GM19023 (cell line): Measurements from ENCODE around the gene AZI2.

ENCODE experiments used
- ATAC-seq: cut with Tn5 transposase; IDR thresholded peaks from one replicate; pipeline ENCODE4 v1.9.1; 2021; ENCODE audit warnings: mild to moderate bottlenecking, moderate library complexity; ENCODE audit not compliant: unreplicated experiment

The AZI2 gene, protein sequence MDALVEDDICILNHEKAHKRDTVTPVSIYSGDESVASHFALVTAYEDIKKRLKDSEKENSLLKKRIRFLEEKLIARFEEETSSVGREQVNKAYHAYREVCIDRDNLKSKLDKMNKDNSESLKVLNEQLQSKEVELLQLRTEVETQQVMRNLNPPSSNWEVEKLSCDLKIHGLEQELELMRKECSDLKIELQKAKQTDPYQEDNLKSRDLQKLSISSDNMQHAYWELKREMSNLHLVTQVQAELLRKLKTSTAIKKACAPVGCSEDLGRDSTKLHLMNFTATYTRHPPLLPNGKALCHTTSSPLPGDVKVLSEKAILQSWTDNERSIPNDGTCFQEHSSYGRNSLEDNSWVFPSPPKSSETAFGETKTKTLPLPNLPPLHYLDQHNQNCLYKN

DNA sequence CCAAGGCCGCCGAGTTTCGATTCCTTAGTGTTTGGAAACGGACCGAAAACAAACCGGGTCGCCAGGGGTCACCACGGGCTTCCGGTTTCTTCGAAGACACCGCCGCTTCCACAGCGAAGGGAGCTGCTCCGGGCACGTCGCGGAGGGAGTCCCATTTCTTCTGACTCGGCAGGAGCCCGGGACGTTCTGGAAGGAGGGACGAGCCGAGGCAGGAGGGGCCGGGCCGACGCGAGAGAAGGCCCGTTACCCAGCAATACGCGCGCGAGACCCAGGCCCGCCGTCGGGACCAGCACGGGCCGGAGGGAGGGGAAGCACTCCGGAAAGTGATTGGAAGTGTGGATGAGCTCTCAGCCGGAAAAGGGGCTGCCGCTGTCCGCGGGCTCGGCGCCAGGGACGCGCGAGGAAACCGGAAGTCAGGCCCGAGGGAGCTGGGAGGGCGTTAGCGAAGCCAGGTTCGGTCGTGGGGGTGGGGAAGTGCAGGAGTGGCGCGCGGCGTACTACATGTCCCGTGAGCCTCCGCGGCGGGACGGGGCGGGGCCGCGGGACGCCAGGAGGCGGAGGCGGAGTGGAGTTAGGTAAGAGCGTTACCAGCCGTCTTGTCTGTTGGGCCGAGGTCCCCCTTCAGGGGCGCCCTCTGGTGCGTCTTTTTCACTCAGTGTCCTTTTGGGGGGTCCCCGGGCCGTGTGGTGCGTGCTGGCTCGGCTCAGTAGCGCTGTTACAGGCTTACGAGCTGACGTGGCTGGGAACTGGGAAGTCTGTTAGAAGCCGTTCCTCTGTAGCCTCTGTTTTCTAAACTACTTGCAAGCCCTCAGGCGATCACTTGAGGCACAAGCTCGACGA is at the start of gene AZI2, which contains the start of gene ZCWPW2:
Gene AZI2, minus strand, starts transcription at position 196 of the 840 bp plus-strand sequence. CDS start 8,207 bp downstream, outside the sequence.
Gene ZCWPW2, plus strand, starts transcription at position 93 of the 840 bp plus-strand sequence. CDS start 64,348 bp downstream, outside the sequence.
- ATAC-seq: peak; percentile 91

DNA sequence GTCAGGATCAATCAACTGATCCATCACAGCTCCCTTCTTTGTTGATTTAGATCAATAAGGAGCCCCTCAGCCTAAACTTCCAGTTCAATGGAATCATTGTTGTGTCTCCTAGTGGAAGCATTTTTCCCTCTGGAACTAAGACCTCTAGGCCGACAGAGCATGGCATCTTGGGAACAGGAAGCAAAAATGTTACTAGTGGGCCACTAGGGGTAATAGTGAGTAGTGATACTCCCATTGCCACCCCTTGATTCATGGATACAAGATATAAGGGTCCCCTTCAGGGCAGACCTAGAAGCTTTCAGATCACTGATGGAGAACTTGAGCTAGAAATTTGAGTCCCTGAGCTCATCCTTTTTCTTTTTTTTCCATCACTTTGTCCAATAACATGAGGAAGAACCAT is 40.4 kb upstream of the AZI2 start:
- no peak for ATAC-seq

DNA sequence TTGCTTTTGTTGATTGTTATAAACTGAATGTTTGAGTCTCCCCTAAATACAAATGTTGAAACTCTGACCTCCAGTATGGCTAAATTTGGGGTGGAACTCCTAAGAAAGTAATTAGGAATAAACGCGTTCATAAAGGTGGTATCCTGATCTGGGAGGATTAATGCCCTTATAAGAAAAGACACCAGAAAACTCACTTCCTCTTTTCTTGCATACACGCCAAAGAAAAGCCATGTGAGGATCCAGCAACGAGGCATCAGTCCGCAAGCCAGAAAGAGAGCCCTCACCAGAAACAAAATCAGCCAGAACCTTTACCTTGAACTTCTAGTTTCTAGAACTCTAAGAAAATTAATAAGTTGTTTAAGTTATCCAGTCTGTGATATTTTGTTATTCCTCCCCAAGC is 37.4 kb upstream of the AZI2 start:
- ATAC-seq: no peak

DNA sequence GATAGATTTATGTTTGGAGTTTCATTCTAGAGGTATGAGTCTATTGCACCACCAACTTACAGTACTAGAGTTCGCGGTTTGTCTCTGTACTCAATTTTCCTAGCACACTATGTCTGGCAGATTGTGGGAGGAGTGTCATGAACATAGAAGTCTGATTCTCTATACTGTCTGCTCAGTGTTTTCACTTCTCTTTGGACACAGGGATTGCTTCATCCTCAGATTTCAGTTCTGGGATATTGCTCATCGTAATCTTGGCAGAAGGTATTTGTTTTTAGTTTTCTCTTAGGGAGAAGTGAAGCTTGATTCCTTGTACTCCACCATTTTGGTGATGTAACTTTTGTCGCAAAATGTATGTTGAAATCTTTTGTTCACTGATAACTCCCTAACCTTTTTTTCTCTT is 27.8 kb upstream of the AZI2 start:
- no peak for ATAC-seq

DNA sequence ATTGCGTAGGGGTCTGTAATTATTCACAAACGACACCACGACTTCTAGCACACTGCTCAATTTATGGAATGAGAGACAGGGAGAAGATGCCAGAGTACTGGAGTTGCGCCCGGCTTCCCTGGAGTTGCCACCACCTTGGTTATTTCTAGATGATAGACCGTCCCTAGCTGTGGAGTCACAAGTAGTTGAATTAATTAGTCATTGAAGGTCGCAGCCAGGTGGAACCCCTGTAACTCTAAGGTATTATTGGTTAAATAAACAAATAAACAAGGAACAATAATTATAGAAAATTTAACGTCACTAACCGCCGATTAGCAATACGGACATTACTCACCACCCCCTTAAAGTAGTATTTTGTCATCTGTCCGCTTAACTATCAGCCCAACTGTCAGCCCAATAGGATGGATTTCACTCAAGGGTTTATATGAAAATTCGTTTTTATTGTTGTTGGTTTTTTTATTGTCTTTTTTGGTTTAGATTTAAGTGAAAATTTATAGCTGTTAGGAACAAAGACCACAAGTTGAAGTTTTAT is 911 bp upstream of the AZI2 start:
- no peak for ATAC-seq

DNA sequence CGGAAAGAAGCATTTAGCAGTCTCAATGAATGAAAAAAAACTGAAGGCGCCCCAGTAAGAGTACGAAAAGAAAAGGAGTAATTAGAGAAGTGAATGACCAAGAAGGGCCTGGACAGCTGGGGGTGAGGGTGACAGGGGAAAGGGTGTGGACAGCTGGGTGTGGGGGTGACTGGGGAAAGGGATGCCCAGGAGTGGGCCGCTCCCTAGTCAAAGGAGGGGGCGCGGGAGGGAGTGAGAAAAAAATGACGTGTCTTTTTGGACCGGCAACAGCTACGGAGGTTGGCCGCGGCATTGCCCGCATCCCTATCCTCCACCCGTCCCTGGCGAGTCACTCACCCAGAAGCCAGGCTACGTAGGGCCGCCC is 377 bp downstream of the AZI2 start:
- no peak for ATAC-seq

DNA sequence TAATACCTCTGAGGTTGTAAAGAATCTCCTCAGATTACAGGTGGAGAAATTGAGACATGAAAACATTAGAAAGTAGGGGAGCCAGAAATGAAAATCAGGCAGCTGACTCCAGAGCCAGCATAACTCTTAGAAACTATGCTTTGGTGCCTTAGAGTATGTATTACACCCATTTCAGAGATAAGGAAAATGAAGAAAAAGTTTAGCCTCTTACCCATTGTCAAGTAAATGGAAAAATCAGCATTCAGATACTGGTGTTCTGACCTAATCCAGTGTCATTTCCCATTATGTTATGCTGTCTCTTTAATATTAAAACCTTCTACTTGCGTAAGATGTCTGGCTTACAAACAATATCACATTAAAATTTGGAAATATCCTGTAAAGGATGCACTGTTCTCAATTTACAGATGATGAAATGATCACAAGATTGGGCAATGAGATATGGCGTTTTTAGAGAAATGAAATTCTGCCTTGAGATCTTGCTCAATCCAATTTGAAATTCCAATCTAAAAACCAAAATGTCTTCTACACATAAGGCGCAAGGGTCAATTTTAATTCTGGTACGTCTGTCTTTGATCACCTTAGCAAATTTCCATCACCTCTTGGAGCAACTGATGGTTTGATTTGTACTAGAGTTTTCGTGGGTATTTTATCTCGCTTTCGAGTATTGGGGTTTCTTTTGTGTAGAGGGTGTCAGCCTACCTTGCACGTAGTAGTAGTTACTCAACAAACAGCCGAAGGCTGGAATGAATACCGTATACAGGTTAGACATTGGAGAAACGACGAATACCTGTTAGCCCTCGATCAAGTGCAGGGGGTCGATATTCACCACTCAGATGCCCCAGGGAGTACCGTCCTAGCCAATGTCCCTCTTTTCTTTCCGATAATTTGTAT is 1.0 kb downstream of the AZI2 start:
- ATAC-seq: no peak

DNA sequence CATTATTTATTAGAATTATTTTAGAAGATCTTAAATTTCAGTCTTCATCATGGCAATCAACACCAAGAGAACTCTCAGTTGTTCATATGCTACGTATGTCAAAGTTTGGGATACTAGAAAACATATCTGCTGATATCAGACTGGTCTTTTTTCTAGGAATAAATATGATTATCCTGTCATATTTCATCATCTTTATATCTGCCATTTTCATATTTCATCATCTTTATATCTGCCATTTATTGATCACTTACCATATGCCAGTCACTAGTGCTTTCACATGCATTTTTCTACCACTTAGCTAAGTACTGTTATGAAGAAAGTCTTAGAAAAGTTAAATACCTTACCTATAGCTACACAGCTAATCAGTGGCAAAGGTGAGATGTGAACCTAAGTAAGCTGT is 2.9 kb downstream of the AZI2 start:
- ATAC-seq: no peak

DNA sequence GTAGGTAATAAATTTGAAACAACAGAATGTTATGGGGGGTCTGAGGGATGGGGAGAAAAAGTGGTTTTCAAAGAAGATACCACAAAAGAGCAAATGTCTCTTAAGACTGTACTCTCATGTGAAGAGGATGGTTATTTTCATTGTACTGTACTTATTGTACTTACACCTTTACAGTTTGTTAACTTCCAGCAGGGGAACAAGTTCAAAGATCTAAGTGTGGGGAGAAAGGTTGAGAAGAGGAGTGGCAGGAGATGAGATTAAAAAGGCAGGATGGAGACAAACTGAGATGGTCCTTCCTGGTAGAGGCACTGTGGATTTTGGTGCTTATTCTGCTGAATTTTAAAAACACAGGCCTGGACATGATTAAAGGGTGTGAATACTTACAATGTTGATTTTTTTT is 5.5 kb downstream of the AZI2 start:
- ATAC-seq: no peak

DNA sequence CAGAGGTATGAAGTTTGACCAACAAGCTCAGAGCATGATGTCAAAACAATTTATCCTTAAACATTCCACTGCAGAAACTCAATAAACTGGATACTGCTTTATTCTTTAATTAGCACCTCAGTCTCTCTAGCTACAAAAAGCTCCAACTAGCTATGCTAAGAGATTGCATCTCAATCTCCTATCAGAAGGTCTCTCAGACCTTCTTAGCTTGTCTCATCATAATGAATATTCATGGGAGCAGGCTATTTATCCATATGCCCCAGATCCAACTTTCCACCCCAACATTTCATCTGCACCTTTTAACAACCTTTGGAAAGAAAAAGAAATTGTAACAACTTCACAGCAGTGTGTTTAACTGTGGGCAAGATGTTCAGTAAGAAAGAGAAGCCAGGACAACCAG is 11.4 kb downstream of the AZI2 start:
- ATAC-seq: no peak

DNA sequence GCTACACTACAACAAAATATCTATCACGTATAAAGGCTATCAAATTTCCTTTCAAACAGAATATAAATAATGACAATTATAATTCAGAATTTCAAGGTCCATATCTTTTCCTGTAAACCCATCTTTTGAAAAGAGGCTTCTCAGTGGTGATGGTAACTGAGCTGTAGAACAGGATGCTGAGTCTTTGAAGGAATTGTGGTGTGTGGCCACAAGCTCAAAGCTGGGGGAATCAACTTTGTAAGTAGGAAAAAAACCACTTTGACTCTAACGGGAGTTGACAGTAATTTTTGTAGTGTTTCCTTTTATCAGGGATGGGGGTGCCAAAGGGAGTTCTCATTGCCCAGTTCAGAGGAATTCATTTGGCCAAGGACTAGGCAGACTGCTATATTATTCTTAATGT is 13.4 kb downstream of the AZI2 start:
- ATAC-seq: no peak

DNA sequence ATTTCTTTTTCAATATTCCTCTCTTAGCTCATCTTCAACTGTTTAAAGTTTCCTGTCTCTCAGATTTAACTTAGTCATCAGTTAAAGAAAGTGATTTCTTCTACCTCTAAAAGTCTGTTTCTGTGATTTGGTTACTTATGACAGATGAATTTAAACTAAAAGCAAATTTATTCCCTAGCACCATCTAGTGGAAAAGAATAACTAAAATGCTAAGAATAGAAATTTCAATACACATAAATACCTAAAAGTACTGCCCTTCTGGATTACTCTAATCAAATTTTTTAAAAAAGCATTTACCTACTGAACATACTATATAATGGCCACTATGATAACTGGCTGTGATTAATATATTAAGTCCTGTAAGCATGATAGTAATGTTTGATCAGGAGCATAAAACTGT is 14.1 kb downstream of the AZI2 start:
- ATAC-seq: no peak

DNA sequence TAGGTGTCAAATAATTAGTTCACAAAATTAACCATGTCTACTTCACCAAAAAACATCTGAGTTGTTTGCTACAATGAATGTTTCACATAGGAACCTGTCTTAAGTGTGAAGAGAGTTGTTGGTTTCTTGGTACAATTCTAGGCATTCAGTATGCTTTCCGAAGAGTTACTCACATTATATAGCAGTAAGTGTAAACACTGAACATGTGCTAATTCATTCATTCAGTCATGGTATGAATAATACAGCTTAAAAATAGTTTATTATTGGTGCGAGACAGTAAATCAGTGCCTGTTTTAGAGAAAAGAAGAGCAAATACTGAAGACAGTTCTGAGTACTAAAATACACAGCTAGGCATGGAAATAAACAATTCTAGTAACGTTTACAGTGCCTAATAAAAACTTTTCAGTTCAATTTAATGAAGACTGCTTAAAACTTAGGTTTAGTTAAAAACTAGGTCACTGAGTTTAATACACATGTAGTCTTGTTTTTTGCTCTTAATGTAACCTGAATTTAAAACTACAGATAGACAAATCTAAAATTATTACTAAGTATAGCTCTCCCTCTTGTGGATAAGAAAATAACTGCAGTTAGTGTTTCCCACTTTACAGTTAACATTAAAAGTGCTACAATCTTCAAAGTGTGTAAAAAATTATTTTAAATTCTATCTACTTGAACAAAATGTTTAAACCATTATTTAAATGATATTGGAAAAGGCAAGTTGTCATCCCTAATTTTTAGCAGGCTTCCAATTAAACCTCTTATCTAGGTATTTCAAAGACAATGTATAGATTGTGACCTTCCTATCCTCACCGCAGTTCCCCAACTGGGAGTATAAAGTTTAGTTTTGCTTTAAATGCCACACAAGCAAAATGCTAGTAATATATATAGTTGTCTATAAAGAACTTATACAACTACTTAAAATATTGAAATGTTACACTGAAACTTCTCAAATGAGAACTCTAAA is 20.2 kb downstream of the AZI2 start:
- ATAC-seq: no peak

DNA sequence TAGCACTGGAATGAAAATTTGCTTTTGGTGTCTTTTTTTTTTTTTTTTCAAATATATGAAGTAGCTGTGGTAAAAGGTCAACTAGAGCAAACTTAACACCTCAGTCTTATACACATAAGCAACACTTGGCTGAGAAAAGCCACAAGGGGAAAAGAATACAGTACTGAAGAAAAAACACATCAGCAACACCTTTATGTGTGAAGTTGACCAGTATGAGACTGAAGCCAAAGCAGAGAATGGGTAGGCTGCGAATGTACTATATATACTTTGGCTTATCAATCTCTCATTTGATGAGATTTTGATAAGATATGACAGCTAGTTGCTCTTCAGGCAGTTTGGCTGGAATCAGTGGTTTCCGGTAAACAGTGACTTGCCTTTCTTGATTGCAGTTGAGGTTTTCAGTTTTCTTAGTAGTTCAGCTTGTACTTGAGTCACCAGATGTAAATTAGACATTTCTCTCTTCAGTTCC is 22.1 kb downstream of the AZI2 start:
- peak; percentile 81 for ATAC-seq

DNA sequence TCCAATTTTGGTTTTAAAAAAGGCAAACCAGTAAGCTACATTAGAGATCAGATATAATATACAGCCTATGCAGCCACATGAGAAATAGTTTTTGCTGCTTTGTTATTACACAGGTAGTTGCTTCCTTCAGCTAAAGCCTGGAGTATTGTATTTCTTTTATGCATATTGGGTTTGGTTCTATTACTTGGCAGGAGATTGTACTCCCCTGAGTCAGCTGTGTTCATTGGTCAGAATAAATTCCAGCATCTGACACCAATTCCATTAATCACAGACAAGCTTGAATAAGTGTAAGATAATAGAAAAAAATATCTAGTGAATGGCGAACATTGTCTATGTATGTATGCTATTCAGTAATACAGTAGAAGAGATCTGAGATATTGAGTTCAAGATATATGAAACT is 26.2 kb downstream of the AZI2 start:
- no peak for ATAC-seq

DNA sequence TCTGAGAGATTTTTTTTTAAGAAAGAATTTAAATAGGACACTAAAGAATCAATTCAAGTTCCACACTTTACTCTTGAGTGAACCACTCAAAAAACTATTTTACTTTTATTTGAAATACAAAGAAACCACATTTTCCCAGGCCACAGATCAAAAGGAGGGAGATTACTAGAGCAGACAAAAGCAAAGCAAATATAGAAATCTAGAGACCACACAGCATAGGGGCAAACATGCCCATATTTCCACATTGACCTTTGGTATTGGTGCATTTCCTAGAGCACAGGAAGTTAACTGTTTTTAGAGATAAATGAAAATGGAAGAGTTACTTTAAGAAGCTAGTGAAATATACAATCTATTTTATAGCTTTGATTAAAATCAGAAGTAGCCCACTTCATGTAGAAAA is 27.6 kb downstream of the AZI2 start:
- ATAC-seq: no peak

DNA sequence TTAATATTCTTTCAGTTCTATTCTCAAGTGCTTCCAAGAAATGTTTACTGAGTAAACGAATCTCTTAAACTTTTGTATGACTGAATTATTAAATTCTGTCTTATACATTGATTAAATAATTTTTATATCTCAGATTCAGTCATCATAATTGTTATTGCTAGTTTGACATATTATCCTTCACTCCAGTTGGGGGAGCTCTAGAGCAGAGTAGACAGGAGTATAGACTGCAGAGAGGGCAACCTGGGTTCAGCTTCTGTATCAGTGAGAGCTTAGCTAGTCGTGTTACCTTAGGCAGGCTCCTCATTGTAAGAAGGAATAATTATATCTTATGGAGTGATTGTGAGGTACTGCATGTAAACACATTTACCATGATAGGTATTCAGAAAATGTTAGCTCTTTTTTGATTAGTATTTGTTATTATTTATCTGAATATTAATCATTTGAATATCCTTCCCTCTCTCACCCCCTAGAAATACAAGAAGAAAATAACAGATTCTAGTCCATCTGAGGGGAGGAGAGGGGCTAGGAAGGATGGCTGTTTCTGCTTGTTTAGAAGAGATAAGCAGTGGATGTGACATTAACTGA is 31.1 kb downstream of the AZI2 start:
- ATAC-seq: peak; percentile 91

DNA sequence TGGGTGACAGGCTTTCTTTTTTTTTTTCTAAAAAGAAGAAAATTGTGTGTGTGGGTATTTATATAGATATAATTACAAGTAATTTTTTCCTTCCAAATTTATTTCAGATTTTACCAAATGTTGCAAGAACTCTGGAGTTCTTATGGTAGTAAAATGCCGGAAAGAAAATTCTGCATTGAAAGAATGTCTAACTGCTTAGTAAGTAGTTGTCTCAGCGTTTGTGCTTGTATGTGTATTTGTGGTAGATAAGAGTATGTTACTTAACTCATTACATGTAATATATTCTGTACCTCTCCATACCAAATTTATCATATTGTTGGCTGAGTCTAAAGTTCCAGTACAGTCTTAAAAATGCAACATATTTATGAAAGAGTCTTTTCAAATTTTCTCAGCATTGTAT is 32.4 kb downstream of the AZI2 start:
- ATAC-seq: no peak

DNA sequence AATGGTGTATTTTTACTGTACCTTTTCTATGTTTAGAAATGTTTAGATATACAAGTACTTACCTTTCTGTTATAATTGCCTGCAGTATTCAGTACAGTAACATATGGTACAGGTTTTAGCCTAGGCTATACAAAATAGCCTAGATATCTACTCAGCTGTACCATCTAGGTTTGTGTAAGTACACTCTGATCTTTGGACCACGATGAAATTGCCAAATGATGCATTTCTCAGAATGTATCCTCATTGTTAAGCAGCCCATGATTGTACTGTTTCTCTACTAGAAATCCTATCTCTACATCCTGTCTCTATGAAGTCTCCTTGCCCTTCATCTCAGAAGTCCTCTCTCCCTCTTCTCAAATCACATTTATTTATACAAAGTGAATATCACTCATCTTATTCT is 32.9 kb downstream of the AZI2 start:
- ATAC-seq: no peak
